Right atrium auricular region (tissue), 2 donors: ENCODE measurements around the gene CREM. TPM values are rescaled to one million over a fixed set of nuclear protein-coding genes. Genes with fewer than 3 reads are reported as not detected.

Experiments used
- DNase-seq: peaks from one replicate; pipeline ENCODE4 v3.0.0-alpha.2; 2019; ENCODE audit warnings: low spot score
- H3K27ac ChIP-seq, 2 donors: fragments of 200-600 bp; sonication (generic); 1 replicate in 1 of 2; 2 replicates in 1 of 2; pipeline ENCODE4 v1.5.1; 2016 to 2019
- H3K27me3 ChIP-seq, 2 donors: fragments of 200-600 bp; sonication (generic); one replicate each; pipeline versions ENCODE4 v1.5.1 to v1.6.0; 2017 to 2019
- H3K36me3 ChIP-seq: fragments of 200-600 bp; sonication (generic); one replicate; pipeline ENCODE4 v1.5.1; 2016
- H3K4me1 ChIP-seq, 2 donors: fragments of 200-600 bp; sonication (generic); one replicate each; pipeline versions ENCODE4 v1.5.1 to v1.6.0; 2017 to 2019
- H3K4me3 ChIP-seq, 2 donors: fragments of 200-600 bp; sonication (generic); 1 replicate in 1 of 2; 2 replicates in 1 of 2; pipeline ENCODE4 v1.5.1; 2017 to 2019; ENCODE audit warnings: mild to moderate bottlenecking in 1 of 2, moderate library complexity in 1 of 2
- H3K9me3 ChIP-seq, 2 donors: fragments of 200-600 bp; sonication (generic); one replicate each; pipeline ENCODE4 v1.5.1; 2019
- CTCF ChIP-seq, 2 donors: fragments of 200-600 bp; sonication (generic); IDR thresholded peaks; one replicate each; pipeline ENCODE4 v1.5.1; 2019; ENCODE audit warnings: antibody characterized with exemption in 2 of 2
- total RNA-seq, 2 donors: library from RNA; depleted of rRNA; stranded (reverse); fragments of >200 nt; gene quantifications; one replicate each; pipeline ENCODE4 v1.1.0, GENCODE V29; 2016

CREM gene
- total RNA-seq, 2 donors from 2014 or later, result 33.4 to 39.9 TPM

- Histone ChIP-seq H3K27ac (no peak overlapping the region), H3K4me3 (no peak overlapping the region), H3K4me1 (no peaks in the 10 kb centered on the region), H3K27me3 (no peaks in the 10 kb centered on the region), H3K9me3 (no peaks in the 10 kb centered on the region), H3K36me3 (no peaks in the 10 kb centered on the region)
- no peak for TF ChIP-seq CTCF (IDR thresholded peaks at IDR 0.05)
- no peak for DNase-seq
Measured at GRCh38 chr10:35172574-35172973, 45.9 kb downstream of the CREM start.

GRCh38 chr10:35178331-35178730 lies 51.7 kb downstream of the CREM start:
- TF ChIP-seq CTCF (IDR thresholded peaks at IDR 0.05), result no peak
- H3K4me1 ChIP-seq, result no peaks in the 10 kb centered on the region
- H3K27ac ChIP-seq, result no peak overlapping the region

GRCh38 chr10:35182631-35183510 lies 56.2 kb downstream of the CREM start:
- Histone ChIP-seq H3K4me3 (no peak overlapping the region), H3K9me3 (no peaks in the 10 kb centered on the region), H3K27me3 (no peaks in the 10 kb centered on the region), H3K27ac (no peak overlapping the region), H3K36me3 (no peaks in the 10 kb centered on the region), H3K4me1 (no peaks in the 10 kb centered on the region)
- no peak for DNase-seq
- TF ChIP-seq CTCF (IDR thresholded peaks at IDR 0.05), result no peak

More at GRCh38 chr10:35178331-35178730, 51.7 kb downstream of the CREM start:
- H3K4me3 ChIP-seq, result no peak overlapping the region
- no peak for DNase-seq
- no peaks in the 10 kb centered on the region for H3K9me3 ChIP-seq
- H3K36me3 ChIP-seq, result no peaks in the 10 kb centered on the region
- H3K27me3 ChIP-seq, result no peaks in the 10 kb centered on the region

GRCh38 chr10:35184527-35185171 lies 58.0 kb downstream of the CREM start:
- Histone ChIP-seq H3K9me3 (no peaks in the 10 kb centered on the region), H3K27me3 (no peaks in the 10 kb centered on the region), H3K36me3 (no peaks in the 10 kb centered on the region), H3K27ac (peak overlapping the region in 1 of 2 donors; percentile 5), H3K4me3 (no peak overlapping the region), H3K4me1 (no peaks in the 10 kb centered on the region)
- no peak for DNase-seq
- TF ChIP-seq CTCF (IDR thresholded peaks at IDR 0.05), result no peak

GRCh38 chr10:35185260-35186034 lies 58.8 kb downstream of the CREM start:
- H3K27ac ChIP-seq, result no peak overlapping the region

More at GRCh38 chr10:35185260-35186034, 58.8 kb downstream of the CREM start:
- Histone ChIP-seq H3K36me3 (no peaks in the 10 kb centered on the region), H3K27me3 (no peaks in the 10 kb centered on the region), H3K4me1 (no peaks in the 10 kb centered on the region), H3K4me3 (no peak overlapping the region), H3K9me3 (no peaks in the 10 kb centered on the region)
- DNase-seq, result no peak
- no peak for TF ChIP-seq CTCF (IDR thresholded peaks at IDR 0.05)
